Central memory CD4-positive, alpha-beta T cell (primary cell): Measurements from ENCODE around the gene ROM1.
"Not testable (repeated sequence)": the region's sequence is repeated elsewhere in the genome, so short reads cannot be mapped to it uniquely, and the experiment has no call there.

Source experiments
- DNase-seq: peaks from one replicate; pipeline ENCODE4 v3.0.0; 2022
- total RNA-seq, 3 experiments: gene quantifications; one replicate each; lab custom pipeline; 2026; lab: John Stamatoyannopoulos, UW

Gene ROM1
- total RNA-seq = 0.96 to 5.0 (median 4.0) reads per million in 3 experiments

GRCh38 chr11:62612366-62613290, at the start of gene ROM1, which contains the start of gene EML3:
ROM1 (plus strand) TSS chr11:62613257; CDS start chr11:62613282, 25 bp downstream.
EML3 (minus strand) TSS chr11:62612775; CDS start chr11:62612457, 318 bp downstream.
- peak; percentile 82 for DNase-seq

- no peak for DNase-seq
Measured at GRCh38 chr11:62565100-62565802, 47.8 kb upstream of the ROM1 start.

DNA sequence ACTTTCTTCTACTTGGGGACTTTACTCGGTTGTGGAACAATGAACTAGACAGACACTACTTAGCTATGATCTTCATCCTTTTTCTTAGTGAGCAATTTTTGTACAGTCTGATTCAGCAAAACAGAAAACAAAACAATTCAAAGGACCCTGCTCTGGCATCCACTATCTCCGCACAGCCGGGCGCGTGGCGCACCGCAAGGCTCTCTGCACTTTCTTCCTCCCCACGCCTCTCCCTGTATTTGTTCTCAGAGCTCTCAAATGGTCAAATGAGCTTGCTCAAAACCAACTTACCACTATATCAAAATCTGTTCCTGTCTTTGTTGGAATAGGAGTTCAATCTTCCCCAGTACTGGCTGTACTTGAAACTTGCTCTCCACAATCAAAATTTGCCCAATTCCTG, 46.8 kb upstream of the ROM1 start:
- DNase-seq = no peak

GRCh38 chr11:62567018-62567633, 45.9 kb upstream of the ROM1 start:
- DNase-seq = no peak

GRCh38 chr11:62569611-62570010, 43.4 kb upstream of the ROM1 start:
- DNase-seq = no peak

- not testable (repeated sequence) for DNase-seq
Measured at GRCh38 chr11:62570903-62571302, 42.2 kb upstream of the ROM1 start.

GRCh38 chr11:62571493-62571892, 41.6 kb upstream of the ROM1 start:
- not testable (repeated sequence) for DNase-seq

GRCh38 chr11:62572431-62572830, 40.6 kb upstream of the ROM1 start:
- DNase-seq = no peak

- DNase-seq = no peak
Measured at GRCh38 chr11:62573006-62573591, 40.0 kb upstream of the ROM1 start.

DNA sequence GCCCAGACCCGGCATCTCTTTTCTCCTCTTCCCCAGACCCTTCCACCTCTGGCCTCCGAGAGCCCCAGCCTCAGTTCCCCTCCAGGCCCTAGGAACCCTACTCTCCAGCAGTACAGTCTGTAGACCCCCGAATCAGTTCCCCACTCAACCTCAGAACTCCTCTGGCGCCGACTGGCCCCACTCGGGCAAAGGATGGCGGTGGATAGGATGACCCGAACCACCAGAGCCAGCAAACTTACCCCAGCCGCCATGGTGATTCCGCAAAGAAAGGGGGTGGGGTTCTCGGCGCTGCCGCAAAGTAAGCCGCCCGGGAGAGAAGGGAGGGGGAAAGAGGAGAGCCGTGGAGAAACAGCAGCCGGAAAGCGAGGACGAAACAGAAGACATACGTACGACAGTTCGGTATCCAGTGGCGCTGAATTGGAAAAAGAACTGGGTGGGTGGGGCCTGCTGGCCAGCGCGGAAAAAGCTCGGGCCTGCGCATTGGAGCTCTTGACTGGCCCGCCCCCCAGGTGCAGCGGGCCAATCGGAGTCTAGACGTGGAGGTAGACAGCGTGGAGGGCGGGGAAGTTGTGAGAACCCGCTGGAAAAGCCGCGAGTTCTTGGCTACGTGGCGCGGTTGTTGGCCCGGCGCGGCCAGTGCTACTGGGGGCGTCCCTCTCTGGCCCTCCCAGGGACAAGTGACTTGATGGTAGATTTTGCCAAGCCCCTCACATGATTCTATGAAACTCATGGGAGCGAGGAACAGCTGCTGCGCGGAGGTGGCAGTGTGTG, 39.3 kb upstream of the ROM1 start, which contains the start of gene EEF1G:
TSS of gene EEF1G (minus strand) at position 300 of the 771 bp plus-strand sequence. CDS start at position 251, 49 bp downstream.
- DNase-seq = peak; percentile 100

GRCh38 chr11:62574363-62575071, 38.5 kb upstream of the ROM1 start:
- no peak for DNase-seq

DNA sequence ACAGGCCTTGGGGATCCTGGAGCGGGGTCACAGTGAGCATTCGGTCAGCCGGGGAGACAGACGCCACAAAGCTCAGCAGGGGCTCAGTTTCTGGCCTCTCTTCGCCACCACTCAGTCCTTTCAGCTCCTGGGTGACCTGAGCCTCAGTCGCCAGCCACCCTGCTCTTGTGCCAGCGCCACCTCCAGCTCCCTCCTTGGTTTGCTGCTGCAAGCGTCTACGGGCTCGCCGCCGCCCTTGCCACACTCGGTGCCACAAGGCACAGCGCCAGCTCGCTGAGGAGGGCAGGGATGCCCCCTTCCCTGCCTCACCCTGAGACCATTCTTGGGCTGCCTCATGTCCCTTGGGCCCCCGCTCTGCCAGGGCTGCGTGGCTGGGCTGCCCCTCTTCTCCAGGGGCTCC, 37.9 kb upstream of the ROM1 start:
- DNase-seq = no peak

DNA sequence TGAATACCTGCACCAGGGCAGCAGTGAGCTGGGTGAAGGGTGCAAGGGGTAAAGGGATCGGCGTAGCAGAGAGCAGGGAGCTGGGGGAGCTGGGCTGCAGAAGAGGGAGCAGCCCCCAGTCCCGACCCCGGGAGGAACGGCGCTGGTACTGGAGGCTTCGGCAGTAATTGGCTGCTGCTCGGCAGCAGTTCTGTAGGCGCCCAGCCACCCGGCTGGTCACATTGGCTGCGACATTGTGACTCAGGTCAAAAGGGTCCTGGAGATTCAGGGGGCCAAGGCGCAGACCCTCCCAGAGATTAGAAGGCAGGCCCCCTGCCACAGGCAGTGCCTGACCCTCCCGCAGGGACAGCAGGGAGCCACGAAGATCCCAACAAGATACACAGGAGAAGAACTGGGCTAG, 37.2 kb upstream of the ROM1 start:
- no peak for DNase-seq

DNA sequence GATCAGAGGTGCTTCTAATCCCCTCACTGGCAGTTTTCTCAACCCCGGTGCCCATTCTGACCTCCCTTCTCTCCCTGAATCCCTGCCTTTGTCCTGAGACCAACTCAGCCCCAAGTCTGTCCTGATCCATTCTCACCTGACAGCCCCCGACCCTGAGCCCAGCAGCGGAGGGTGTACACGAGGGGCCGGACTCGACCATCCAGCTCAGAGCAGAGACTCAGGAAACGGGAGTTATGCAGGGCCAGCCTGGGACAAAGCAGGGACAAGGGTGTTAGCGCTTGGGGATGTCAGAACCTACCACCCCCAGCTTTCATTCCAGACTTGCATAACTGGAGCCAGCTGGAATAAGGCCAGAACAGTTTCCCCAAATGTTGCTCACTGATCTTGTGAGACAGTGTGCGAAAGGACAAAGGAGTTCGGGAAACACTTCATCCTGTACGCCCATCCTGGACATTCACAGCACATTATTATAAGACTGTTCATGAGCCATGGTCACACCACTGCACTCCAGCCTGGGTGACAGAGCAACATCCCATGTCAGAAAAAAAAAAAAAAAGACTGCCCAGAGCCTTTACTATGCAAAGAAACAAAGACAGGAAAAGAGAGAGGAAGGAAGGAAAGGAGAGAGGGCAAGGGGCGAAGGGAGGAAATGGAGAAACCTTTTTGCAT, 35.9 kb upstream of the ROM1 start:
- no peak for DNase-seq

GRCh38 chr11:62578541-62578940, 34.5 kb upstream of the ROM1 start:
- DNase-seq = no peak

- DNase-seq = no peak
Measured at GRCh38 chr11:62579252-62579651, 33.8 kb upstream of the ROM1 start.

GRCh38 chr11:62580959-62581715, 31.9 kb upstream of the ROM1 start:
- no peak for DNase-seq

- DNase-seq = not testable (repeated sequence)
Measured at GRCh38 chr11:62581735-62582134, 31.3 kb upstream of the ROM1 start.

GRCh38 chr11:62585356-62585755, 27.7 kb upstream of the ROM1 start:
- DNase-seq = not testable (repeated sequence)
